Heart left ventricle (tissue), 13 donors: ENCODE results near the gene AHCYL2.

ENCODE experiments used
- POLR2A ChIP-seq, 2 donors: fragments of 450-650 bp; IDR thresholded peaks; one replicate each; pipeline ENCODE4 v1.6.1; 2017; ENCODE audit warnings: antibody characterized with exemption in 2 of 2, mild to moderate bottlenecking in 2 of 2, moderate library complexity in 2 of 2
- TF ChIP-seq, protein P1 (sequence below), 12 donors: fragments of 200-600 bp; sonication (generic) in 4 of 12; IDR thresholded peaks; one replicate each; pipeline versions ENCODE4 v1.5.0 to v1.8.0; 2018 to 2022; ENCODE audit warnings: antibody characterized with exemption in 12 of 12, mild to moderate bottlenecking in 5 of 12
- donor health status: ischemic (EF 13 %, LVEDD 7.1; RV severe dilation, severe dysfunction).
- donor health status: DM: no; HTN: yes; CAD: no.
- donor health status: DM: no; HTN: no; CAD: no.
- donor health status: ischemic (EF 25% LVEDD 6.9; RV normal size, moderate dysfunction).
- donor health status: ischemic (EF 25% LVEDD 5.7; RV mildly dilated, moderate dysfunction).
- donor health status: ischemic (EF 35%, LVEDD 5.7; RV mildly dilated, moderate dysfunction).
- donor health status: nonischemic (EF 11% LVEDD 7.7; RV severe dilation, severe dysfunction).
- donor health status: DM: yes; HTN: yes; CAD: no.
- donor health status: PGD.
- donor health status: ischemic (EF 29% LVEDD 5.4; RV normal size, mild dysfunction).
- donor health status: nonischemic (EF 23%, LVEDD 6.1; RV moderate dilation, normal function).

DNA sequence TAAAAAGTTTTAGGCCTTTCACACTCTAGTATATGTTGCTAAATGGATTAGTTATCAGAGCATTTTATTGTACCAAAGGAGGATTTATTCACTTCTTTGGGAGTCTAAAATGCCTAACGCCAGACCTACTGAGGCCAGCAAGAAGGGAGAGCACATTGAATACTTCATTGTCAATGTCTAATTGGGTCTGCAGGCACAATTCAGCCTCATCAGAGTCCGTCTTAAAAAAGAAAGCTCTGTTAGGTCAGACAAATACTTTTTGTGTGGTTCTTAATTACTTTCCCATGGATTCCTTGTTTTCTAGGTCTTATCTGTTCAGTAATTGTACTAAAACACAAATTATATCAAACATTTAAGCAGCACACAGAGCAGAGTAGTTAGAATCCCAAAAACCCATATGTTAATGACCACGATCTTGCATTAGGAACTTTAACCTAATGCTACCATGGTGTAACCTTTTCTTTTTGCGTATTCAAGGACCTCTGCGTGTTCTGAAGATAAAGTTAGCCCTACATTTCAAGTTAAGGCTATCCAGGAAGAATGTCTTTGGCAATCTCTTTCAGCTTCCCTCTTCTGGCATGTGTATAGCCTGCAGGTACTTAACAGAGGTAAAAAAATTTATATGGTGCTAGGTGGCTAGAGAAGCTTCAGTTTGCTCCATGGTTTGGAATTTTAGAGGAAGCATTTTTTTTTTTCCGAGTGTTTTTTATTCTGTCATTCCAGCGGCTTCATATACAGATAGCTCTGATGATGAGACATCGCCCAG is 163.7 kb downstream of the AHCYL2 start:
- TF ChIP-seq, protein P1, sequence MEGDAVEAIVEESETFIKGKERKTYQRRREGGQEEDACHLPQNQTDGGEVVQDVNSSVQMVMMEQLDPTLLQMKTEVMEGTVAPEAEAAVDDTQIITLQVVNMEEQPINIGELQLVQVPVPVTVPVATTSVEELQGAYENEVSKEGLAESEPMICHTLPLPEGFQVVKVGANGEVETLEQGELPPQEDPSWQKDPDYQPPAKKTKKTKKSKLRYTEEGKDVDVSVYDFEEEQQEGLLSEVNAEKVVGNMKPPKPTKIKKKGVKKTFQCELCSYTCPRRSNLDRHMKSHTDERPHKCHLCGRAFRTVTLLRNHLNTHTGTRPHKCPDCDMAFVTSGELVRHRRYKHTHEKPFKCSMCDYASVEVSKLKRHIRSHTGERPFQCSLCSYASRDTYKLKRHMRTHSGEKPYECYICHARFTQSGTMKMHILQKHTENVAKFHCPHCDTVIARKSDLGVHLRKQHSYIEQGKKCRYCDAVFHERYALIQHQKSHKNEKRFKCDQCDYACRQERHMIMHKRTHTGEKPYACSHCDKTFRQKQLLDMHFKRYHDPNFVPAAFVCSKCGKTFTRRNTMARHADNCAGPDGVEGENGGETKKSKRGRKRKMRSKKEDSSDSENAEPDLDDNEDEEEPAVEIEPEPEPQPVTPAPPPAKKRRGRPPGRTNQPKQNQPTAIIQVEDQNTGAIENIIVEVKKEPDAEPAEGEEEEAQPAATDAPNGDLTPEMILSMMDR (IDR thresholded peaks at IDR 0.05) = no peak
- TF ChIP-seq POLR2A (IDR thresholded peaks at IDR 0.05) = no peak
